Stimulated activated CD8-positive, alpha-beta memory T cell treated with anti-CD3 and anti-CD28 coated beads, Interleukin-2, amount 100 ng/mL, for 1 hour (primary cell): Measurements from ENCODE around the gene PALLD.

Experiments
- DNase-seq, 2 donors: peaks; one replicate each; pipeline ENCODE4 v3.0.0-alpha.2; 2020; ENCODE audit warnings: low read depth in 2 of 2

The PALLD gene

DNA sequence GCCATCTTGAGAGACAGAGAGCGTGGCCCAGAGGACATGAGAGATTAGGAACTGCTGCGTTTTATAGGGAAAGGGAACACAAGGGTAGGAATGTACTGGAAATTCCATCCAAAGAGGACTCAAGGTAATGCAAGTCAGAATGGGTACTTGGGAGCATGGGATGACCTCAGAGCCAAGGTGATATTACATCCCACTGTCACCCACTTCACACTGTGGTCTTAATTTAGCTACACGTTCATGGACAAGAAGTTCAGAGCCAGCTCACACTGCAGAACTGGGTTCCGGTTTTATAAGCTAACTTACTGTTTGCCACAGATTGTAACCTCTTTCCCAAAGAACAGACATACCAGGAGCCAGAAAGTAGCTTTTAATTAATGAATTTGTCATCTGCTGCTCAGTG is 268.5 kb downstream of the PALLD start:
- no peak for DNase-seq

DNA sequence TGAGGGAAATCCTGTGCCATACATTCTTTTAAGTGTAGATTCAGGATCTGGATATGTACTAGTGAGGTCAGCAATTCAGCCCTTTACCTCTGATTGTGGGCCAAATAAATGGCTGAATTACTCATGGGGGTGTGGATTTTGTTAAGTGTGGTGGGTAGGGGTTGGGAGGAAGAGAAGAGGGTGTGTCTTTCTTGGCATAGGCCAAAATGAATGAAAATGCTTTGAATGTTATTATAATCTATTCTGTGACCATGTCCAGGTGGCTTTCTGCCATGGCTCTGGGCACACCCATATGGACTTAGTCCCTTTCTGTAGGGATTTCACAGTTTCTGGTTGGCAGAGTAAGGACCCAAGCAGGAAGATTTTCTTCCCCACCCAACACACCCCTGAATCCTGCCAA is 268.9 kb downstream of the PALLD start:
- DNase-seq: no peak

- no peak for DNase-seq
Measured at GRCh38 chr4:168766604-168767316, 269.9 kb downstream of the PALLD start.

DNA sequence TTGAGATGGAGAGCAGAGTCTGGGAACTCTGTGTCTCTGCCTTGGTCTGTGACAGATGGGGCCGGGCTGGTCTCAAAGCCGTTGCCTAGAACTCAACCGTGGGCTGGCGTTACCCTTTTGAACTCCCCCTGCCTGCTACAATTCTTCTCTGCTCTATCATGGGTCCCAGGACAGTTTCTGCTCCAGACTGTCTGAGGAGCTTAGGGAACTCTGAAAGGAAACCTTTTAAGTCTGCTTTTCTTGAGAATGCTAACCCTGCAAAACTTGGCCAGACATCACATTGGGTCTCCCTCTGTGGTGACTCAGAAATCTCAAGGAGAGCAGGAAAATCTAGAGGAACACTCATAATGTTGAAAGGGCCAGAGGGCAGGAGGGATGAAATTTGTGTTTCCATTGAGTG is 272.6 kb downstream of the PALLD start:
- DNase-seq: no peak

GRCh38 chr4:168769837-168770236 is 273.0 kb downstream of the PALLD start:
- DNase-seq: no peak

GRCh38 chr4:168771251-168771650 is 274.4 kb downstream of the PALLD start:
- DNase-seq: no peak

DNA sequence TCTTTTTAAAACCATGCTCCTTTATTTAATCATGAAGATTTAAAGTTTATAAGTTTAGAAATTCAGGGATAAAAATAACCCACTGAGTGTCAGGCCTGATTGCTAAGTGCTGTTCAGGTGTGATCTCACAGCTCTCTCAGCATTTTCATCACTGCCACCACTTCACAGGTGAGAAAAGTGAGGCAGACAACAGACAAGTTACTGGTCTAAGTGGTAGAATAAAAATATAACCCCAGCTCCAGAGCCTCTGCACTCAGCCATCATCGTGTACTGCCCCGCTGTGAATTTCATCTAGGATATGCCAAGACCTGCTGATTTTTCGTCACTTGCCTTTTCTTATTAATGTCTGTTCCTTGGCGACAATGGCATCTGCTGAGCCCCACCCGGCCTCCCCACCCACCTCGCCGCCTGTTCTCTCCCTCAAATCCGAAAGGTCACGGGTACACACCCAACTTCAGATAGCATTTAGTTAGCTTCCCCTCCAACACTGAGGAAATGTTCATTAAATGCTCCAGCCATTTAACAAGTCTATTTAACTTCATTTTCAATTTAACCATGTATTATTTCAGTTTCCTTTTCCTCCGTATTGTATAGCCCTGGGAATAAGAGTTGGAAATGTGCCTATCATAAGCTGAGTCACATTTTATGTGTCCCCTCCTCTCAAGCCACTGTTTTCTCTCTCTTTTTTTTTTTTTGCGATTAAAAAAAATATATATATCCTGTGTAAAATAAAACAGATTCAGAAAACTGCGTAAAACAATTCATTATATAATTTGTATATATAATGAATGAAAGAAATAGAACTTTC is 276.7 kb downstream of the PALLD start:
- no peak for DNase-seq

- no peak for DNase-seq
Measured at GRCh38 chr4:168776382-168776781, 279.5 kb downstream of the PALLD start.

- DNase-seq: no peak
Measured at GRCh38 chr4:168777277-168777965, 280.6 kb downstream of the PALLD start.

- DNase-seq: no peak
Measured at GRCh38 chr4:168781341-168781740, 284.5 kb downstream of the PALLD start.

DNA sequence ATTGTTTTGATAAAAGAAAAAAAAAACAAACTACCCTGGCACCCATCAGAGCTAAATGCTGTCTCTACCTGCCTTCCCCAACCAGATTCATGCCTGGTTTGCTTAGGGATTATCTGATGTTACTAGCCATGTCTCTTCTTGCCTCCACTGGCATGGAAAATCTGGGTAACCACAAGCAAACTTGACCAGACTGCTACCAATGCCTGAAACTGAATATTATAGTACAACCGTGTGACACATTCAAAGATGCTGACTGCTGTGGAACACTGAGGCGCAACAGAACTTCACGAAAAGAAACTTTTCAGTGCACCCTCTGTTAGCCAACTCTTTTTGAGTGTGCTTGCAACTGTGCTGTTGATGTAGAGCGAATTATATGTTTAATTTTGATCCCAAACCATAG is 285.1 kb downstream of the PALLD start:
- no peak for DNase-seq

GRCh38 chr4:168782439-168782838 is 285.6 kb downstream of the PALLD start:
- no peak for DNase-seq

- no peak for DNase-seq
Measured at GRCh38 chr4:168784786-168785461, 288.1 kb downstream of the PALLD start.

DNA sequence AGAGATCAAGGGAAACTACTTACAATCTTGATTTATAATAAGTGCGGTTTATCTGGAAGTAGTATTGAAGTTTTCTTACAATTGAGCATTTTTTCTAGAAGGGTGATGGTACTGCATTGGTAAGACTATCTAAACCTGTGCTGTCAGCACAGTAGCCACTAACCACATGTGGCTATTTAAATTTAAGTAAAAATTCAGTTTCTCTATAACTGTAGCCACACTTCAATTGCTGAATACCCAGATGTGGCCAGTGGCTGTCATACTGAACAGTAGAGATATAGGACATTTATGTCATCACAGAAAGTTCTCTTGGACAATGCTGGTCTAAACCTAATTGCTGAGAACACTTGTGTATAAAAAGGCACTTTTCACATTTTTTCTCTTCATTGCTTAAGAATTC is 290.5 kb downstream of the PALLD start:
- DNase-seq: no peak

DNA sequence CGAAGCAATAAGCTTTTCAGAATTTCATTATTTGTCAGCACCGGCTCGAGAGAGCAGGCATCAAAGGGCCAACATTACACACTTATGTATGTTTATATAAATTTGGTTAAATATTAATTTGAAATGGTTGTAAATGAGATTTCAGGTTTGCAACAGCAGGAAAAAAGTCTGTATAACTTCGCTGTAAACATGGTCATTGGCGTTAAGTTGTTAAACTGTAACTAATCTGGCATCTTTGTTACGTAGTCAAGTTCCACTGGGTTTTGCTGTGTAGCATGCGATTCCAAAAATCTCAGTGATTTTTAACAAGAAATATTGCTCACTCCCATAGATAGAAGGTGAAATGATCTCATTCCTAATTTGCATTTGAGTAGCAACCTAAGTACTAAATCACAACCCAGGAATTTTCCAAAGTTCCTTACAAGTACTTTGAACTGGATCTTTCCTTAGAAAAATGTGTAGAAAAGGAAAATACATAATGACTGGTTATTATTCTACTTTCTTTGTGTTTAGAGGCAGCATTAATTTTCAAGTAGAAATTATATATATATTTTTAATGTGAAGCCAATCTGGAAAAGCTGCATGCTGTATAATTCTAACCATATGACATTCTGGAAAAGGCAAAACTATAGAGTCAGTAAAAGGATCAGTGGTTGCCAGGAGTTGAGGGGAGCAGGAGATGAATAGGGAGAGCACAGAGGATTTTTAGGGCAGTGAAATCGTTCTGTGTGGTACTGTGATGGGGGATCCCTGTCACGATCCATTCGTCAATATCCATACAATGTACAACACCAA is 291.1 kb downstream of the PALLD start:
- DNase-seq: no peak

GRCh38 chr4:168790898-168791297 is 294.0 kb downstream of the PALLD start:
- DNase-seq: no peak

GRCh38 chr4:168791376-168791775 is 294.5 kb downstream of the PALLD start:
- DNase-seq: no peak

GRCh38 chr4:168793542-168793941 is 296.7 kb downstream of the PALLD start:
- DNase-seq: no peak

DNA sequence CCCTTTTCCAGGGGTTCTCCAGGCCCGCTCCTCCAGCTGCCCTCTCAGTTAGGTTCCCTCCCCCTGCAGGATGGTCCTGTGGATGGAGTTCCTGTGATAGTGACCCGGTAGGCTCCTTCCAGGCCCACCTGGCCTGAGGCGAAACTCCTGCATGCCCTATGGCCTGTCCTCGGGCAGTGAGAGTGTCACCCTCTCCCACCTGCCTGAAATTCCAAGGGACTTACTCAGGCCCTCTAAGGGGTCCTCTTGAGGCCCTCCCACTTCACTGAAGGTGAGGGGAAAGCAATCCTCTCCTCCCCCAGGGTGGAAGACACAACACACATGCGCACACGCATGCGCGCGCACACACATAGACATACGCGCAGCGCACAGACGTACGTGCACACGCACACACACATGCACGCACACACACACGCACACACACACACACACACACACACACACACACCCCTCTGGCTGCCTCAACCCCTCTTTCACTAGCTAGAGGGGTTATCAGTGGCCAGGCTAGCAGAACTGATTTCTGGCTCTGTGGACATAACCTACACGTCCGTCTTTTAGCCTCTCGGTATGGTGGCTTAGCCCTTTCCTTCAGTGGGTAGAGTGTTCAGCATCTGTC is 297.3 kb downstream of the PALLD start:
- DNase-seq: no peak

GRCh38 chr4:168794881-168795280 is 298.0 kb downstream of the PALLD start:
- DNase-seq: no peak

GRCh38 chr4:168795346-168795745 is 298.5 kb downstream of the PALLD start:
- no peak for DNase-seq
